Measurements from ENCODE around the gene GAL3ST2.

GAL3ST2 gene

DNA sequence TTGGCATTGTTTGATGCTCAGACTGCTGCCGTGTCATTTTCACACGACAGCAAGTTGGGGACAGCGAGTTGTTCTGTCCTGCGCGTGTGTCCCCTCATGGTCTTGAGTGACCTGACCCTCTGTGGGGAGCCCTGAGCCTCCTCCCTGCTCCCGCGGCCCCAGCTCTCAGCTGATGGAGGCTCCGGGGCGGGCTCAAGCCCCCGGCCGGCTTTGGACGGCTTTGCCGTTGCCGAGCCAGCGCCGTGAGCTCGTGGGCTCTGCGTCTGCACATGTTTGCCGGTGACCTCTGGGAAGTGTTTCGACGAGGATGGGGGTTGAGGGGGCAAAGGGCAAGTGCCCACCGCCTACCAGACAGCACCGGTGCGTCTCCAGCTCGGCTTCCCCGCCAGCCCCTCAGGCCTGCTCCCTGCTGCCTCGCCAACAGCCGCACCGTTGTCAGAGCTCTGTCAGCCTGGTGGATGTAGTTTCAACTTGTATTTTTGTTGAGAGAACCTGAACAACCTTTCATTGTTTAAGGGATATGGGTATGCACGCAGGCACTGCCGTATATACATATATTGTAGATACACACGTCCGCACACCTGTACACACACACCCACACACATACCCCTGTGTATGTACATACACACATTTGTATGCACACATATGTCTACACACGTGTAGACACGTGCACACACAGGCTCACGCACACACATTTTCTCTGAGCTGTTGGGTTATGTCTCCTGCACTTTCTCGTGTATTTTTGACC lies 68.4 kb downstream of the GAL3ST2 start:
- DNase-seq (ENCODE audit: low spot score) = no peak

DNA sequence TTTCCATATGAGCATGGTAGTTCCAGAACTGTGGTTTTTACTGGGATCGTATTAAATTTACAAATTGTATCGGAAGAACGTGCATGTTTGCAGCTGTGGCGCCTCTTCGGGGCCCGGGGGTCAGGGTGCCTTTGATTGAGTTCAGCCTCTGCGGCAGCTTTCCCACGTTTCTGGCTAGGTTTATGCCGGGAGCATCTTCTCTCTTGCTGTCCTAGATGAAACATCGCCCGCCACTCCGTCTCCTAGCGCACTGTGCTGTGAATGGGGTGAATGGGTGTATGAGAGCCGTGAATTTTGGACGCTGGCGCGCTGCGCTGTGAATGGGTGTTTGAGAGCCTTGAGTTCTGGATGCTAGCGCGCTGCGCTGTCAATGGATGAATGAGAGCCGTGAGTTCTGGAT lies 69.8 kb downstream of the GAL3ST2 start:
- DNase-seq (ENCODE audit: low spot score) = no peak

DNA sequence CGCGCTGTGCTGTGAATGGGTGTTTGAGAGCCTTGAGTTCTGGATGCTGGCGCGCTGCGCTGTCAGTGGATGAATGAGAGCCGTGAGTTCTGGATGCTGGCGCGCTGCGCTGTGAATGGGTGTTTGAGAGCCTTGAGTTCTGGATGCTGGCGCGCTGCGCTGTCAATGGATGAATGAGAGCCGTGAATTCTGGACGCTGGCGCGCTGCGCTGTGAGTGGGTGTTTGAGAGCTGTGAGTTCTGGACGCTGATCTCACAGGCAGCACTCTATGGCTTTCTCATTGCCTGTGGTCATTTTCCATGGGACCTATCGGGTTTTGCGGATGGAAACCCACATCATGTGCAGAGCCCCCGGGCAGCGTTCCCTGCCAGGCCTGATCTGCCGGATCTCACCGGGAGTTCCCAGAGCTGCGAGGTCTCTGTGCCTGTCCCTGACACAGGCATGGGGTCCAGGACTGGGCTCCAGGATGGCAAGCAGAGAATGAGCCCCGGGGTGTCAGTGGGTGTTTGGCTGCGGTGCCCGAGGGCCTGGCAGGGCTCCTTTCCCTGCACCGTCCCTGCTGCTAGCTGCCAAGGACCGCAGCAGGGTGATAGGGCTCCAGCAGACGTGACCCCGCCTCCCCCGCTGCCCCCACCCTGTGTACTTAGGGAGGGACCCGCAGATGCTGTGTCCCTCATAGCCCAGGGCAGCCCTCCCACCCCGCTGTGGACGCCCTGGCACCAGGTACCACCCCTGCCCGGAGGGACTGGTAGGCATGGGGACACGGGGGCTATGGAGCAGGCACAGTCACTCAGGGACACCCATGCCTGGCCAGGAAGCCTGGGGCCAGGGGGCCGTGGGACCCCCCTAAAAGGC lies 72.4 kb downstream of the GAL3ST2 start:
- no peak for DNase-seq (ENCODE audit: low spot score)

DNA sequence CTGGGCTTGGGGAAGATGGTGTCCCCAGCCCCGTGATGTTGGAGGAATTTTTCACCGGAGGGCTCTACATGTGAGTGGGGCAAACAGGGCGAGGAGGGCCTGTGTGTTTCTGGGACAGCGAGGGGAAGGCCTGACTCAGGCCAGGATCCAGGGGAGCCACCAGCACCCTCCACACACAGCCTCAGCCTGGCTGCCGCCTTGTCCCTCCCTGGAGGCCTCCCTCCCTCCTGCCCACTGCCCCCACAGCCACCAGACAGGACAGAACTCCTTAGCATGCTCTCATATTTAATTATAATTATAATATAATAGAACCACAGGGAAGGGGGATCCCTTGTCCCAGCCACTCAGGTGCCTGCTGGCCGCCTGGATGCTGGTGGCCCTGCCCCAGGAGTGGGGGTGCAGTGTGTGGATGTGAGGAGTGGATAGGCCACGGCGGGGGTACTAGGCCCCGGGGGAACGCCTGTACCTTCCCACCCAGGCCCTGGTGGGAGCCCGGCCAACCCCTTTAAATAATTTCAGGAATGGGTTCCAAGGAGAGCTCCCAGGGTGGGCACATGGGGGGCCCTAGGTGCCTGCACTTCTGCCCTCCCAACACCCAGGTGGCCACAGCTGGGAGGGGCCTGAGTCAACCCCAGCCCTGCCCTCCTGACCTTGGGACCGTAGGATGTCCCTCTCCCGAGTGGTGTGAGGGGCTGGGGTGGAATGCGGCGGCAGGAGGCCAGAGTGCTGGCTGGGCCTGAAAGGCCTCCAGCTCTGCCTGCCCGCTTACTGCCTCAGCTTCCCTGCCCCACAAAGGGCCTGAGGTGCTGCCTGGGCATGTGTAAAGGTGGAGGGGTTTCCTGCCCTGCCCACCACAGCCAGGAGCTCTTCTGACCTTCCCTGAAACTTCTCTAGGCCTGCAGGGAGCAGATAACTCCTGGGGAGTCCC lies 73.3 kb downstream of the GAL3ST2 start:
- DNase-seq (ENCODE audit: low spot score) = no peak

DNA sequence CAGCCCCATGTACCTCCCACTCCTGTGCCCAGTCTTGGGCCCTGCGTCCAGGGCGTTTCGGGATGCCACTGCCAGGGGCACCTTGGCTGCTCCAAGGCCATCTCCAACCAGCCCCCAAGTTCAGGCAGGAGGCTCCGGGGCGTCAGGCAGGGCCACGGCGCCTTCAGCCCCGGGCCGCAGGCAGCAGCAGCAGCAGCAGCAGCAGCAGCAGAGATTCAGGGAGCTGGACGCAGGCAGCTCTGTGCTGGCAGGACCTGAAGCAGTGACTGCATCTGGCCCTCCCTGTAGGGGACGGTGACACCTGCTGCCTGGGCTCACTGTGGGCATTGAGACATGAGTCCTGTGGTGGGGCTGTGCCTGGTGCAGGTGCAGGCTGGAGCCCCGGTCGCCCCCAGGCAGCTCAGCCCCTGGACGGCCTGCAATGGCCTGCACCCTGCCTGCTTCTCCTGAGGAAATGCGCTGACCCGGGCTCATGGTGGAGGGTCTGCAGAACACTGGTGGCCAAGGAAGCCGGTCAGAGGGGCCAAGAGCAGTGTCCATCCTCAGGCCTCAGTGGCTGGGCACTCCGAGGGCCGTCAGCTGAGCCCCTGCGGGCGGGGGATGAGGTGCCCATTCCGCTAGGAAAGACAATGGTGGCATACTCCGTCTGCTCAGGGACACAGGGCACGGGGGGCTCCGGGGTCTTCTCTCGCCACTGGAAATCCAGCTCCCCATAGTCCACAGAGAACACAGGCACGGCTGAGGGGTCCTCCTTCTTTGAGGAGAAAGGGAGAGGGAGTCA lies 74.1 kb downstream of the GAL3ST2 start:
- DNase-seq (ENCODE audit: low spot score) = no peak

DNA sequence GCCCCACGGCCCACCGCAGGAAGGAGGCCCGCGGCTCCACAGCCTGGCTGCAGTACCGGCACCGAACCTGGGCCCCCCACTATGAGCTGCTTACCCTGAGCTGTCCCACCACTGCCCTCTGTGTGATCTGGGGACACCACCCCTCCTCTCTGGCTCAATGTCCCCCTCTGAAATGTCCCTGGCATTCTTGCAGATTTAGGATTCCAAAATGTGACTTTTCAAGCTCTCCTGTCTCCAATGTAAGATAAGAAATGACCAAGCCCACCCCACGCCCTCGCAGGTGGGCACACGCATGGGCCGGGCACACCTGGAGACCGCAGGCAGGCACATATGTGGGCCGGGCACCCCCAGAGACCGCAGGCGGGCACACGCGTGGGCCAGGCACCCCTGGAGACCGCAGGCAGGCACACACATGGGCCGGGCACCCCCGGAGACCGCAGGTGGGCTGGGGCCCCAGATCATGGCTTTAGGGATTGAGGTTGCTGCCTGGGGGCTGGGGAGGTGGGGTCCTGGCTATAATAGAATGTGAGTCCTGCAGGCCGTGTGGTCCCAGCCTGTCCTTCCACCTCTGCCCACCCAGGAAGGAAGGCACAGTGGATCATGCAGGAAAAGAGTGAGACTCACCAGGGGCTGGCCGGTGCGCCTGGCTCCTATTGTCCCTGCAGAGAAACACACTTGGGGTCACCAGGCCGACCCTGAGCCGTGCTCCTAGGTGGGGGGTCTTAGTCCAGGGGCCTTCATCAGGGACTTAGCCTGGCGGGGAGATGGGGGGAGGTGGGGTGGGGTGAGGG lies 74.9 kb downstream of the GAL3ST2 start:
- no peak for DNase-seq (ENCODE audit: low spot score)

DNA sequence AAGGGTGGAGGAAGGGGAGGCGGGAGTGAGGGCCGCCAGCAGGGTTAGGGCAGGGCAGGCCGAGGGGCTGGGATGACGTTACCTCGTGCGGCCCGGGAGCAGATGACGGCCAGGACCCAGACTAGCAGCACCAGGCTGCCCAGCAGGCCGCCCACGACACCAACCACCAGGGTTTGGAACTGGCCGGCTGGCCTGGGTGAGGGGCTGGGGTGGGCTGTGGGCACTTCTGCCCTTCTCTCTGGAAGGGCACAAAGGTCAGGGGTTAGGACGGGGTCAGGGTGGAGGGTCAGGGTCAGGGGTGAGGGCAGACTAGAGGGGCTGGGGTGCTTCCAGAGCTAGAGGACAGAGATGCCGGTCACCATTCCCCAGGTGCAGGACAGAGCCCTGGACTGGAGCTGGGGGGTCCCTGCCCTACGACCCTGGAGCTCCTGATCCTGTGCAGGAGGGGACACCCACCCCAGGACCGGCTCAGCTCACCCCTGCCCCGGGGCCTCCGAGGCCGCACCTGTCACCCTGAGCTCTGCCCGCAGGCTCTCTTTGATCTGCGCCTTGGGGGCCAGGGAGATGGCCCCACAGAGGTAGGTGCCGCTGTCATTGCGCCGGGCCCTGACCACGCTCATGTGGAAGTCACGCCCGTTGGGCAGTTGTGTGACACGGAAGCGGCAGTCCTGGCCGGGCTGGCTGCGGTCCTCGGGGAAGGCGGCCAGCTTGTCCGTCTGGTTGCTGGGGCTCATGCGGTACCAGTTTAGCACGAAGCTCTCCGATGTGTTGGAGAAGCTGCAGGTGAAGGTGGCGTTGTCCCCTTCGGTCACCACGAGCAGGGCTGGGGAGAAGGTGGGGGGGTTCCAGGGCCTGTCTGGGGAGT lies 75.7 kb downstream of the GAL3ST2 start:
- DNase-seq (ENCODE audit: low spot score) = no peak

DNA sequence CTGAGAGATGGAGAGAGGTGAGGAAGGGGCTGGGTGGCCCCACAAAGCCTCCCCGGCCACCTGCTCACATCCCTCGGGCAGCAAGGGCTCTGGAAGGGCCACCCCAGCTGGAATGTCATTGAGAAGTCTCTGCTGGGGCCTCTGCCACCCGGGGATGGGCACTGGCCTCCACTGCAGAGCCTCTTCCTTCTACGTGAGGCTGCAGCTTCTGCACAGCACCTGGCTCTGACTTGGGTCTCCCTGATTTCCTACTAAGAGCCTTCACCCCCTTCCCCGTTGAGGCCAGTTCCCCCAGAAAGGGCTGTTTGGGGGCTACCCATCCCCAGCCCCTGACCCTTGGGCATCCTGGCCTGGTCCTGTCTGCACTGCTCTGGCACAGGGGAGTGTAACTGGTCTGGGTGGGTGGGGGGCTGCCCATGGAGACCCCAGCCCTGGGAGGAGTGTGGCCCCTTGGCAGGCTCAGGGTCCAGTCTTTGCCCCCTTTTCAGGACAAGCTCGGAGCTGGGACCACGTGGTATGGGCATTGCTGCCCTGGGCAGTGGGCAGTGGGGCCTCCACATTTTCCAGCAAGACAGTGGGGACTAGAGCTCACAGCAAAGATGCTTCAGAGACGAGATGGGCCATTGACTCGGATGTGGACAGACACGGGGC lies 76.5 kb downstream of the GAL3ST2 start:
- no peak for DNase-seq (ENCODE audit: low spot score)
